Endothelial cell (in vitro differentiated cells): ENCODE data around the gene HCST. TPM values are rescaled to one million over a fixed set of nuclear protein-coding genes. Genes with fewer than 3 reads are reported as not detected.
A peak's percentile ranks its signal among the peaks of the same experiment; 100 is the strongest.

ENCODE experiments used
- DNase-seq: peaks from one replicate; pipeline ENCODE4 v3.0.0; 2021; ENCODE audit warnings: low spot score
- H3K27ac Mint-ChIP-seq: one replicate; pipeline ENCODE4 v1.8.0; 2021; ENCODE audit warnings: mixed read lengths, inconsistent platforms; ENCODE audit not compliant: unreplicated experiment
- H3K27me3 Mint-ChIP-seq: one replicate; pipeline ENCODE4 v1.8.0; 2021; ENCODE audit warnings: mild to moderate bottlenecking, moderate library complexity, mixed read lengths, inconsistent platforms; ENCODE audit not compliant: unreplicated experiment
- H3K36me3 Mint-ChIP-seq: one replicate; pipeline ENCODE4 v1.8.0; 2021; ENCODE audit warnings: mild to moderate bottlenecking, low read depth, mixed read lengths, inconsistent platforms; ENCODE audit not compliant: unreplicated experiment
- H3K4me1 Mint-ChIP-seq: one replicate; pipeline ENCODE4 v1.8.0; 2021; ENCODE audit warnings: mild to moderate bottlenecking, mixed read lengths, inconsistent platforms; ENCODE audit not compliant: unreplicated experiment
- H3K4me3 Mint-ChIP-seq: one replicate; pipeline ENCODE4 v1.8.0; 2021; ENCODE audit warnings: mild to moderate bottlenecking, mixed read lengths, inconsistent platforms; ENCODE audit not compliant: unreplicated experiment
- H3K9me3 Mint-ChIP-seq: one replicate; pipeline ENCODE4 v1.8.0; 2021; ENCODE audit warnings: mixed read lengths, inconsistent platforms; ENCODE audit not compliant: unreplicated experiment
- total RNA-seq: library from RNA; stranded (reverse); fragmentation: NEBNext Ultra II Directional; extraction: Animal tissue kit (Norgen Biotek cat#: 25700); gene quantifications from one replicate; pipeline ENCODE4 v1.2.1, GENCODE V29; 2021; ENCODE audit not compliant: unreplicated experiment
- TF ChIP-seq, protein P1 (sequence below): fragments of 200-600 bp; sonication (generic); IDR thresholded peaks from one replicate; pipeline ENCODE4 v1.5.0; 2021; ENCODE audit warnings: antibody characterized with exemption; ENCODE audit not compliant: unreplicated experiment

Gene HCST
- total RNA-seq, 1 donor from 2014 or later = 0.95 TPM

DNA sequence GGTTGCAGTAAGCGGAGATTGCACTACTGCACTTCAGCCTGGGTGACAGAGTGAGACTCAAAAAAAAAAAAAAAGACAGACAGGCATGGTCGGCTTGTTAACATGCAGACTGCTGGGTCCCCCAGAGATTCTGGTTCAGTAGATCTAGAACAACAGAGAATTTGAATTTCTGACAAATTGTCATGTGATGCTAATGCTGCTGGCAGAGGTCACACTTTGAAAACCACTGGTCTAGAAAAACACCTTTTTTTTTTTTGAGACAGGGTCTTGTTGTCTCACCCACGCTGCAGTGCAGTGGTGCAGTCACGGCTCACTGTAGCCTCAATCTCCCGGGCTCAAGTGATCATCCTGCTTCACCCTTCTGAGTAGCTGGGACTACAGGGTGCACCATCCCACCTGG lies 26.2 kb downstream of the HCST start:
- DNase-seq = no peak
- no peak overlapping the region for H3K4me3 Mint-ChIP-seq
- H3K27ac Mint-ChIP-seq = no peak overlapping the region
- TF ChIP-seq, protein P1, sequence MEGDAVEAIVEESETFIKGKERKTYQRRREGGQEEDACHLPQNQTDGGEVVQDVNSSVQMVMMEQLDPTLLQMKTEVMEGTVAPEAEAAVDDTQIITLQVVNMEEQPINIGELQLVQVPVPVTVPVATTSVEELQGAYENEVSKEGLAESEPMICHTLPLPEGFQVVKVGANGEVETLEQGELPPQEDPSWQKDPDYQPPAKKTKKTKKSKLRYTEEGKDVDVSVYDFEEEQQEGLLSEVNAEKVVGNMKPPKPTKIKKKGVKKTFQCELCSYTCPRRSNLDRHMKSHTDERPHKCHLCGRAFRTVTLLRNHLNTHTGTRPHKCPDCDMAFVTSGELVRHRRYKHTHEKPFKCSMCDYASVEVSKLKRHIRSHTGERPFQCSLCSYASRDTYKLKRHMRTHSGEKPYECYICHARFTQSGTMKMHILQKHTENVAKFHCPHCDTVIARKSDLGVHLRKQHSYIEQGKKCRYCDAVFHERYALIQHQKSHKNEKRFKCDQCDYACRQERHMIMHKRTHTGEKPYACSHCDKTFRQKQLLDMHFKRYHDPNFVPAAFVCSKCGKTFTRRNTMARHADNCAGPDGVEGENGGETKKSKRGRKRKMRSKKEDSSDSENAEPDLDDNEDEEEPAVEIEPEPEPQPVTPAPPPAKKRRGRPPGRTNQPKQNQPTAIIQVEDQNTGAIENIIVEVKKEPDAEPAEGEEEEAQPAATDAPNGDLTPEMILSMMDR = no peak
- no peaks in the 10 kb centered on the region for H3K36me3 Mint-ChIP-seq
- peaks cover 9% of the 10 kb centered on the region for H3K4me1 Mint-ChIP-seq
- no peaks in the 10 kb centered on the region for H3K9me3 Mint-ChIP-seq
- H3K27me3 Mint-ChIP-seq = peaks cover 10% of the 10 kb centered on the region

DNA sequence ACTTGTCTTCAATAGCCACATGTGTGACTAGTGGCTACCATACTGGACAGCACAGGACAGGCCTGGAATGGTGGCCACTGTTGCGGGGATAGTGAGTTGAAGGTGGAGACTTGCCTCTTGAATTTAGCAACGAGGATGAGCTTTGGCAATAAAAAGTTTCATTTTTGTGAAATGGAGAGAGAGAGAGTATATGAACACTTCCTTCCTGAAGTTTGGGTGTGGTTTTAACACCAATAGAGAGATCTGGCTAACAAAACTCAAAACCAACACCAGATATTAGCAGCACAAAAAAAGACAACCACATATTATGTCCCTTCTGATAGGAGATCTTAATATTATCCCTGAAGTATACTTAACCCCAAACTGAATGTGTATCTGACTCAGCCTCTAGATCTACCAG lies 27.5 kb downstream of the HCST start:
- H3K27ac Mint-ChIP-seq = no peak overlapping the region
- H3K4me3 Mint-ChIP-seq = no peak overlapping the region
- H3K27me3 Mint-ChIP-seq = peaks cover 10% of the 10 kb centered on the region
- TF ChIP-seq, protein P1 = no peak
- DNase-seq = no peak
- no peaks in the 10 kb centered on the region for H3K36me3 Mint-ChIP-seq
- no peaks in the 10 kb centered on the region for H3K9me3 Mint-ChIP-seq
- H3K4me1 Mint-ChIP-seq = peaks cover 9% of the 10 kb centered on the region

DNA sequence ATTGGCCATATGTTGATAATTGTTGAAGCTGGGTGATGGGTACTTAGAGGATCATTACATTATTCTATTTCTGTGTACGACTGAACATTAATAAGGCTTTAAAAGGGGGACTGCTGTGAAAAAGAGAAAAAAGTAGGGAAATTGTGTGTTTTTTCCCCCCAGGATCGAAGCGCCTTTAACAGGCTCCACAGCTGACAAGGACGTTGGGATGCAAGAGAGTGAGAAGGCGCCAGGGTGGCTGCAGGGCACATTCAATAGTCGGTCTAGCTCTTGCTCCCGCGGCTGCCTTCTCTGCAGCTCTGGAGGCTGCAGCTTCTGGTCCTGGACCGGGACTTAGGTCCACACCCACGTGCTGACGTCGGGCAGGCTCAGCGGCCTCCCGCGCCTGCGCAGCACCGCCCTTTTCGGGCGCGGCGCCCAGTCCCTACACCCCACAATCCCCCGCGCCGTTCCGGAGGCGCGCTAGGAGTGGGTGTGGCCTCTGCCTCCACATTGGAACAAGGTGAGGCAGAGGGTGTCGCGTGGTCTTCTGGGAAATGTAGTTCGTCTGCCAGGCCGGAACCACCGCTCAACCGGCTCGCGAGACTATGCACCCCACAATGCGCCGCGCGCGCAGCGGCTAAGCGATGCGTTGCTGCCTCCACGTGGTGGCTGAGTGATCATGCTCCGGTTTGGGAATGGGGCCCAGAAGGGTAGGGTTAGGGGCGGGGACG lies 29.0 kb downstream of the HCST start:
- Mint-ChIP-seq H3K36me3 (no peaks in the 10 kb centered on the region), H3K9me3 (no peaks in the 10 kb centered on the region), H3K27me3 (peaks cover 3% of the 10 kb centered on the region), H3K27ac (peak overlapping the region; percentile 9), H3K4me1 (peaks cover 15% of the 10 kb centered on the region), H3K4me3 (peak overlapping the region; percentile 66)
- TF ChIP-seq, protein P1 = peak; percentile 41
- peak; percentile 98 for DNase-seq

DNA sequence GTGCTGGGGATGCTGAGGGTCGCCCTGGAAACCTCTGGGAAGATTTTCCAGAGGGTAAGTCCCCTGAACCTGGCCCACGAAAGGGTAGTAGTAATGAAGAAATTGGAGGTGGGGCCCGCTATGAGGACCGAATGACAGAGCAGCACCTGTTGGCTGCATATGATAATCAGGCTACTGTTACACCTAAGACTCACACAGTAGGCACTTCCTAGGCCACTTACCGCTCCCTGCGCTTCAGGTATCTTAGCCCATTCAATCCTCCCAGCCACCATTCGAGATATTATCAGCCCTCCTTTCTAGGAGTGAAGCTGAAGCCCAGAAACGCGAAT lies 29.5 kb downstream of the HCST start:
- Mint-ChIP-seq H3K4me3 (no peak overlapping the region), H3K27ac (no peak overlapping the region)
- TF ChIP-seq, protein P1 = no peak

DNA sequence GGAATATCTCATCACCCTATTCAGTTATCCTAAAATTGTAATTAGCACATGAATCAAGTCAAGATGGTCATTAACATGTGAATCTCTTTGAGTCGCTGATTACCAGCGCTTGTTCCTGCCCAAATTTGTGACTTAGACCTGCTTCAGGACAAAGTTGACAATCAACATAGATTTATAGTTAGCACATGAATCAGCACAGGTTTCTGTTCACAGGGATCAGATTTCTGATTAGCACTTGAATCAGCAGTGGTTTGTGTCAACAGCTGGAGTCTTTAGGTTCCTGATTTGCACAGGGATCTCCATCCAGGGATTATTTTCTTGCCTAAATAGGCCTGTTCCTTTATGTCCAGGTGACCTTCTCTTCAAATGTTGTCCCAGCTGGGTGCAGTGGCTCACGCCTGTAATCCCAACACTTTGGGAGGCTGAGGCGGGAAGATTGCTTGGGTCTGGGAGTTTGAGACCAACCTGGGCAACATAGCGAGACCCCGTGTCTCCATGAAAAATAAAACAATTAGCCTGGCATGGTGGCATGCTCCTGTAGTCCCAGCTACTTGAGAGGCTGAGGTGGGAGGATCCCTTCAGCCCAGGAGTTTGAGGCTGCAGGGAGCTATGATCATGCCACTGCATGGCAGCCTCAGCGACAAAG lies 30.1 kb downstream of the HCST start:
- no peak overlapping the region for H3K4me3 Mint-ChIP-seq
- H3K27ac Mint-ChIP-seq = no peak overlapping the region
- H3K27me3 Mint-ChIP-seq = peaks cover 5% of the 10 kb centered on the region
- no peaks in the 10 kb centered on the region for H3K9me3 Mint-ChIP-seq
- H3K36me3 Mint-ChIP-seq = no peaks in the 10 kb centered on the region
- DNase-seq = no peak
- peaks cover 12% of the 10 kb centered on the region for H3K4me1 Mint-ChIP-seq
- TF ChIP-seq, protein P1 = no peak

More for the DNA sequence above, 29.5 kb downstream of the HCST start:
- no peaks in the 10 kb centered on the region for H3K9me3 Mint-ChIP-seq
- DNase-seq = no peak
- H3K27me3 Mint-ChIP-seq = peaks cover 5% of the 10 kb centered on the region
- no peaks in the 10 kb centered on the region for H3K36me3 Mint-ChIP-seq
- H3K4me1 Mint-ChIP-seq = peaks cover 13% of the 10 kb centered on the region
